Subcutaneous adipose tissue (tissue), 4 donors: ENCODE data around the gene AGRP. TPM values are rescaled to one million over a fixed set of nuclear protein-coding genes. Genes with fewer than 3 reads are reported as not detected.

ENCODE experiments used
- CTCF ChIP-seq: fragments of 450-650 bp; IDR thresholded peaks from one replicate; pipeline ENCODE4 v1.5.1; 2016; ENCODE audit warnings: low read depth, mild to moderate bottlenecking, control low read depth, antibody characterized with exemption, moderate library complexity
- total RNA-seq, 4 donors: library from RNA; depleted of rRNA; stranded (reverse); fragments of >200 nt; gene quantifications; one replicate each; pipeline ENCODE4 v1.1.0, GENCODE V29; 2016

Gene AGRP
- total RNA-seq, 4 donors from 2014 or later: not detected

GRCh38 chr16:67526149-67526791 is 42.9 kb upstream of the AGRP start:
- no peak for TF ChIP-seq CTCF

- TF ChIP-seq CTCF: no peak
Measured at GRCh38 chr16:67525176-67525860, 42.0 kb upstream of the AGRP start.

- no peak for TF ChIP-seq CTCF
Measured at GRCh38 chr16:67521095-67521804, 37.9 kb upstream of the AGRP start.

GRCh38 chr16:67519242-67519641 is 35.9 kb upstream of the AGRP start:
- TF ChIP-seq CTCF: no peak

GRCh38 chr16:67518676-67519075 is 35.3 kb upstream of the AGRP start:
- TF ChIP-seq CTCF: no peak

GRCh38 chr16:67517661-67518423 is 34.5 kb upstream of the AGRP start:
- no peak for TF ChIP-seq CTCF

GRCh38 chr16:67517155-67517445 is 33.8 kb upstream of the AGRP start:
- TF ChIP-seq CTCF: no peak
